OCI-LY3 (cell line): Measurements from ENCODE around the gene AGAP1.

Experiments used
- H2AFZ ChIP-seq: fragments of 200-600, 300-600 bp; shearing (Covaris generic); 2 replicates; pipeline ENCODE4 v1.6.0; 2014; ENCODE audit warnings: antibody characterized with exemption, low read depth, low read length
- H3K27ac ChIP-seq: fragments of 200-600, 300-600 bp; sonication (generic); 2 replicates; pipeline ENCODE4 v1.5.1; 2014; ENCODE audit warnings: mild to moderate bottlenecking, low read length, moderate library complexity, mixed read lengths
- H3K27me3 ChIP-seq: fragments of 200-600, 300-600 bp; sonication (generic); 2 replicates; pipeline ENCODE4 v1.6.1; 2014; ENCODE audit warnings: low read depth, low read length, mixed read lengths
- H3K36me3 ChIP-seq: fragments of 200-600, 300-600 bp; sonication (generic); replicated peaks from 2 replicates; pipeline ENCODE3; 2014; ENCODE audit warnings: low read depth, low read length, mixed read lengths
- H3K4me1 ChIP-seq: fragments of 300-600, 200-600 bp; sonication (generic); 2 replicates; pipeline ENCODE4 v1.6.1; 2014; ENCODE audit warnings: low read length, mixed read lengths
- H3K4me2 ChIP-seq: fragments of 200-600, 300-600 bp; sonication (generic); 2 replicates; pipeline ENCODE4 v1.6.1; 2014; ENCODE audit warnings: low read length, mixed read lengths
- H3K4me3 ChIP-seq: fragments of 300-600, 200-600 bp; sonication (generic); 2 replicates; pipeline ENCODE4 v1.5.1; 2014; ENCODE audit warnings: antibody characterized with exemption, mild to moderate bottlenecking, low read length, moderate library complexity
- H3K79me2 ChIP-seq: fragments of 300-600, 200-600 bp; shearing (Covaris generic); 2 replicates; pipeline ENCODE4 v1.6.1; 2014; ENCODE audit warnings: mild to moderate bottlenecking, low read length, mixed read lengths
- H3K9ac ChIP-seq: fragments of 300-600, 200-600 bp; shearing (Covaris generic); 2 replicates; pipeline ENCODE4 v1.6.0; 2014; ENCODE audit warnings: mild to moderate bottlenecking, low read length, moderate library complexity
- H3K9me3 ChIP-seq: fragments of 200-600, 300-600 bp; shearing (Covaris generic); 2 replicates; pipeline ENCODE4 v1.6.1; 2014; ENCODE audit warnings: low read length, mixed read lengths; ENCODE audit not compliant: insufficient read depth
- H4K20me1 ChIP-seq: fragments of 200-600, 300-600 bp; sonication (generic); 2 replicates; pipeline ENCODE4 v1.6.1; 2016; ENCODE audit warnings: low read length, mixed read lengths; ENCODE audit not compliant: insufficient read depth
- CTCF ChIP-seq: fragments of 200-600, 300-600 bp; sonication (generic); IDR thresholded peaks from 2 replicates; pipeline ENCODE4 v1.5.1; 2014; ENCODE audit warnings: antibody characterized with exemption, low read length, low read depth
- EZH2phosphoT487 ChIP-seq: fragments of 200-600 bp; shearing (Covaris generic); IDR thresholded peaks from 2 replicates; pipeline ENCODE4 v1.6.1; 2018; ENCODE audit warnings: antibody characterized with exemption, mixed run types, low read depth

Gene AGAP1

GRCh38 chr2:235612181-235612950 lies 118.5 kb downstream of the AGAP1 start:
- no peaks in the 10 kb centered on the region for H3K4me1 ChIP-seq
- no peaks in the 10 kb centered on the region for H3K36me3 ChIP-seq
- no peaks in the 10 kb centered on the region for H3K9me3 ChIP-seq
- H3K79me2 ChIP-seq = no peaks in the 10 kb centered on the region
- no peak overlapping the region for H3K4me3 ChIP-seq
- H2AFZ ChIP-seq = no peak overlapping the region
- H4K20me1 ChIP-seq = no peaks in the 10 kb centered on the region
- H3K9ac ChIP-seq = no peak overlapping the region
- TF ChIP-seq CTCF = no peak
- no peak for TF ChIP-seq EZH2phosphoT487
- H3K27me3 ChIP-seq = no peaks in the 10 kb centered on the region
- no peak overlapping the region for H3K4me2 ChIP-seq
- no peak overlapping the region for H3K27ac ChIP-seq

GRCh38 chr2:235613649-235614048 lies 119.8 kb downstream of the AGAP1 start:
- H3K9ac ChIP-seq = no peak overlapping the region
- H3K4me2 ChIP-seq = no peak overlapping the region
- TF ChIP-seq EZH2phosphoT487 = no peak
- TF ChIP-seq CTCF = no peak
- H3K27ac ChIP-seq = no peak overlapping the region
- H3K4me3 ChIP-seq = no peak overlapping the region
- H3K4me1 ChIP-seq = no peaks in the 10 kb centered on the region
- H3K36me3 ChIP-seq = no peaks in the 10 kb centered on the region
- no peaks in the 10 kb centered on the region for H3K27me3 ChIP-seq
- no peaks in the 10 kb centered on the region for H4K20me1 ChIP-seq
- H3K9me3 ChIP-seq = no peaks in the 10 kb centered on the region
- H3K79me2 ChIP-seq = no peaks in the 10 kb centered on the region
- H2AFZ ChIP-seq = no peak overlapping the region

- Histone ChIP-seq H4K20me1 (no peaks in the 10 kb centered on the region), H3K9me3 (no peaks in the 10 kb centered on the region), H2AFZ (no peak overlapping the region), H3K4me1 (no peaks in the 10 kb centered on the region), H3K79me2 (no peaks in the 10 kb centered on the region), H3K4me2 (no peak overlapping the region), H3K36me3 (no peaks in the 10 kb centered on the region), H3K9ac (no peak overlapping the region), H3K27ac (no peak overlapping the region), H3K4me3 (no peak overlapping the region), H3K27me3 (no peaks in the 10 kb centered on the region)
- TF ChIP-seq EZH2phosphoT487 (no peak), CTCF (no peak)
Measured at GRCh38 chr2:235614176-235614860, 120.5 kb downstream of the AGAP1 start.

GRCh38 chr2:235614900-235615712 lies 121.3 kb downstream of the AGAP1 start:
- H4K20me1 ChIP-seq = no peaks in the 10 kb centered on the region
- no peaks in the 10 kb centered on the region for H3K27me3 ChIP-seq
- no peaks in the 10 kb centered on the region for H3K36me3 ChIP-seq
- H2AFZ ChIP-seq = no peak overlapping the region
- H3K9ac ChIP-seq = no peak overlapping the region
- H3K9me3 ChIP-seq = no peaks in the 10 kb centered on the region
- no peaks in the 10 kb centered on the region for H3K4me1 ChIP-seq
- H3K27ac ChIP-seq = no peak overlapping the region
- TF ChIP-seq EZH2phosphoT487 (no peak), CTCF (no peak)
- no peaks in the 10 kb centered on the region for H3K79me2 ChIP-seq
- H3K4me2 ChIP-seq = no peak overlapping the region
- H3K4me3 ChIP-seq = no peak overlapping the region
